B cell (primary cell): ENCODE data around the gene IRX4.

ENCODE experiments used
- CTCF ChIP-seq: fragments of 200-600 bp; IDR thresholded peaks from one replicate; pipeline ENCODE4 v1.8.0; 2022; ENCODE audit warnings: antibody characterized with exemption, mild to moderate bottlenecking
- EZH2 ChIP-seq: IDR thresholded peaks from 2 replicates; pipeline ENCODE4 v1.6.1; 2012; ENCODE audit warnings: borderline replicate concordance, low read depth, mild to moderate bottlenecking, moderate library complexity, low read length; ENCODE audit not compliant: insufficient read depth, poor library complexity, severe bottlenecking

GRCh38 chr5:1931604-1932231 is 49.0 kb upstream of the IRX4 start:
- TF ChIP-seq CTCF: no peak
- no peak for TF ChIP-seq EZH2
